Measurements from ENCODE around the gene MANBA. TPM values are rescaled to one million over a fixed set of nuclear protein-coding genes. Genes with fewer than 3 reads are reported as not detected.
"Not testable (repeated sequence)": the region's sequence is repeated elsewhere in the genome, so short reads cannot be mapped to it uniquely, and the experiment has no call there.

The MANBA gene
- total RNA-seq, 1 donor from 2014 or later: 8.1 TPM

- H3K4me3 ChIP-seq (ENCODE audit: low read depth, low read length): no peak overlapping the region
- peak; percentile 65 for TF ChIP-seq CTCF (conservative IDR thresholded peaks at IDR 0.05; ENCODE audit: low read depth, low read length)
- no peak for DNase-seq (ENCODE audit: low read depth)
Observed at GRCh38 chr4:102625232-102625930, 135.4 kb downstream of the MANBA start.

DNA sequence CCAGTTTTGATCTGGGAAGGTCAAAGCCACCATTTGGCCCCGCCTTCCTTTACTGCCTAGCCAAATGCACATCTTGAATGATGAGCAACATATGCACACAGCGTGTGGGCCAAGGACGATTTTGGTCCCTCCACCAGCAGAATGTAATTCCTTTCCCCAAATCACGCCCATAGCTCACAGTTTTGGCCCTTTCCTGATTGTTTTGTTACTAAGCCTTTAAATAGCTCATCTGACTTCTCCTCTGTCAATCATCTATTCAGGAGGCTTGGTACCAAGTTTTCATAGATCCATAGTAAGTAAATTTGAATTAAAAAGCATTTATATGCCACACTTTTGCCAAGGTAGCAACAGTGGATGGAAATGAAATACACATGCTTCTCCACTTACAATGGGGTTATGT, 136.3 kb downstream of the MANBA start:
- no peak overlapping the region for H3K4me3 ChIP-seq (ENCODE audit: low read depth, low read length)
- TF ChIP-seq CTCF (conservative IDR thresholded peaks at IDR 0.05; ENCODE audit: low read depth, low read length): no peak
- no peak for DNase-seq (ENCODE audit: low read depth)

GRCh38 chr4:102623622-102624021, 137.1 kb downstream of the MANBA start:
- no peak for DNase-seq (ENCODE audit: low read depth)
- H3K4me3 ChIP-seq (ENCODE audit: low read depth, low read length): no peak overlapping the region
- peak; percentile 24 for TF ChIP-seq CTCF (conservative IDR thresholded peaks at IDR 0.05; ENCODE audit: low read depth, low read length)

DNA sequence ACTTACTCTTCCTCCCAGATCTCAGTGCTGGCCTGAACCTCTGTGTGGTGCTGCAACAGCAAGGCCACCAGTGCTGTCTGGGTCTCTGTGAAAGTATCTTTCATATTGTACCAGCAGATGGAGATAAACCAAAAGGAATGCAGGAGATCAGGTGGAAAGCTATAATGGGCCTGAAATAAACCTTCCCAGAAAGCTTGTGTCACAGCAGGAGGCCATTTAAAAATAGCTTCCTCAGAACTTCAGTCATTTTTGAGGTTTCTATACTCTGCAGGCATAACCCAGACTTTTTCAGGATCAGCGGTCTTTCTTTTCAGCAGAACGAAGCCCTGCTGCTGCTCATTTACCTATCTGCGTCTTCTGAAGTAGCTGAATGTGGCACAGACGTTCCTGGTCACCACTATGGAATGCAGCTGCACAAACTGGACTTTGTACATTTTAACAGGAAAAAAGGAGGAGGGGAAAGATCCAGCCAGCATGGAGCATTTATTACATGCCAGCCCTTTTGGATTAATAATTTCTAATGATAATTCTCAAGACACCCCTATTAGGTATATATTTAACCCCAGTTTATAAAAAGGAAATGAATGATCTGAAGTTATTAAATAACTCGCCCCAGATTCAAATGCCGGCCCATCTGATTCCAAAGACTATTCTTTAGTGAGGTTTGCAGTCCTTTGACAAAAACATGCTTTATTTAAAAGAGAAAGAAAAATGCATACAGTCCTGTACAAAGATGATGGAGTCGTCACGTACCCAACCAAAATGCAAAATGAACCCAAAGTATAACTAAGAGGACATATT, 139.9 kb downstream of the MANBA start:
- TF ChIP-seq CTCF (conservative IDR thresholded peaks at IDR 0.05; ENCODE audit: low read depth, low read length): peak; percentile 61
- peak overlapping the region; percentile 28 for H3K4me3 ChIP-seq (ENCODE audit: low read depth, low read length)
- peak; percentile 92 for DNase-seq (ENCODE audit: low read depth)

DNA sequence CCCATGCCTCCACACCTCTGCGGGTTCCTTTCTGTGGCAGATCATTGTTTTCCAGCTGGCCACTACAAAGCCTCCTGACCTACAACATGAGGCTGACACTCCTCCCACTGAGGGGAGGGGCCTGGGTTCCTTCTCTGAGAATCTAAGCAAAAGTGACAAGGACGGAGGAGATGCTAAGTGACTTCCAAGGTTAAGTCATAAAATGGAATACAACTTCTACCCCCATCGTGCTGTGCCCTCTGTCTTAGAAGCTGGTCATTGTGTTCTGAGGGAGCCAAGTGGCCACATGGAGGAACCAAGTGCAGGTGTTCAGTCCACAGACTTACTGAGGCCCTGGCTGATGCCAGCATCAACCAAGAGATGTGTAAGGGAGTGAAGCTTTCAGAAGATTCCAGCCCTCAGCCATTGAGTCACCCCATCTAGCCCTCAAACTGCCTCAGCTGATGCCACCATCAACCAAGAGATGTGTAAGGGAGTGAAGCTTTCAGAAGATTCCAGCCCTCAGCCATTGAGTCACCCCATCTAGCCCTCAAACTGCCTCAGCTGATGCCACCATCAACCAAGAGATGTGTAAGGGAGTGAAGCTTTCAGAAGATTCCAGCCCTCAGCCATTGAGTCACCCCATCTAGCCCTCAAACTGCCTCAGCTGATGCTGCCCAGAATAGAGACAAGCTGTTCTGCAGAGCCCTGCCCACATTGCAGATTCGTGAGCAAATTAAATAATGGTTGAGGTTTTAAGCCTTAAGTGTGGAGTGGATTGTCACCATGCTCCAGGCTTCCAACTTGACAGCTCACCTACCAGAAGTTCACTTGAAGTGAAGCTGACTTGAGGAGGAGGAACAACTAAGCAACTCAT, 140.8 kb downstream of the MANBA start:
- DNase-seq (ENCODE audit: low read depth): not testable (repeated sequence)
- H3K4me3 ChIP-seq (ENCODE audit: low read depth, low read length): peak overlapping the region; percentile 28

GRCh38 chr4:102619021-102619420, 141.7 kb downstream of the MANBA start:
- not testable (repeated sequence) for DNase-seq (ENCODE audit: low read depth); H3K4me3 ChIP-seq (ENCODE audit: low read depth, low read length)

DNA sequence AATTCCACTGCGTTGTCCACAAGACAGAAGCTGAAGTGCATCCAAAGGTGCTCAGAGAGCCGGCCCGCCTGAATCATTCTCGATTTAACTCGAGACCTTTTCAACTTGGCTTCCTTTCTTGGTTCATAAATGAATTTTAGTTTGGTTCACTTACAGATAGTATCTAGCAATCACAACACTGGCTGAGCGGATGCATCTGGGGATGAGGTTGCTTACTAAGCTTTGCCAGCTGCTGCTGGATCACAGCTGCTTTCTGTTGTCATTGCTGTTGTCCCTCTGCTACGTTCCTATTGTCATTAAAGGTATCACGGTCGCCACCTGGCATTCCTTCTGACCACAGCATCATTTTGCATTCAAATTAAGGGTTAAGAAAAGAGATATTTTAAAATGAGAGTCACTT, 144.1 kb downstream of the MANBA start:
- TF ChIP-seq CTCF (conservative IDR thresholded peaks at IDR 0.05; ENCODE audit: low read depth, low read length): no peak
- DNase-seq (ENCODE audit: low read depth): no peak
- no peak overlapping the region for H3K4me3 ChIP-seq (ENCODE audit: low read depth, low read length)

Measured in epithelial cell of proximal tubule (primary cell).